COLO668 (cell line): ENCODE results near the gene ATL2.
"Not testable (repeated sequence)": the region's sequence is repeated elsewhere in the genome, so short reads cannot be mapped to it uniquely, and the experiment has no call there.

Source experiments
- DNase-seq: peaks from one replicate; lab custom pipeline; 2025; ENCODE audit not compliant: unreplicated experiment; lab: John Stamatoyannopoulos, UW

ATL2 gene

GRCh38 chr2:38330754-38331153 lies 46.3 kb downstream of the ATL2 start:
- DNase-seq: no peak

GRCh38 chr2:38327580-38327979 lies 49.5 kb downstream of the ATL2 start:
- no peak for DNase-seq

- DNase-seq: no peak
These were observed 53.5 kb downstream of the ATL2 start for GRCh38 chr2:38323623-38324022.

GRCh38 chr2:38322224-38322914 lies 54.7 kb downstream of the ATL2 start:
- no peak for DNase-seq

GRCh38 chr2:38319240-38319639 lies 57.8 kb downstream of the ATL2 start:
- not testable (repeated sequence) for DNase-seq

GRCh38 chr2:38317725-38318124 lies 59.3 kb downstream of the ATL2 start:
- DNase-seq: no peak

- DNase-seq: no peak
These were observed 61.3 kb downstream of the ATL2 start for GRCh38 chr2:38315707-38316333.

- DNase-seq: no peak
These were observed 68.3 kb downstream of the ATL2 start for GRCh38 chr2:38308821-38309220.

- DNase-seq: no peak
These were observed 74.9 kb downstream of the ATL2 start for GRCh38 chr2:38301969-38302702.

- no peak for DNase-seq
These were observed 75.6 kb downstream of the ATL2 start for GRCh38 chr2:38301340-38301968.

- DNase-seq: no peak
These were observed 78.5 kb downstream of the ATL2 start for GRCh38 chr2:38298539-38298938.

GRCh38 chr2:38296197-38296780 lies 80.8 kb downstream of the ATL2 start:
- no peak for DNase-seq

- DNase-seq: no peak
These were observed 82.5 kb downstream of the ATL2 start for GRCh38 chr2:38294597-38294996.

GRCh38 chr2:38293152-38293865 lies 83.8 kb downstream of the ATL2 start:
- no peak for DNase-seq

- DNase-seq: no peak
These were observed 86.7 kb downstream of the ATL2 start for GRCh38 chr2:38290332-38290731.

GRCh38 chr2:38284971-38285370 lies 92.1 kb downstream of the ATL2 start:
- DNase-seq: no peak

GRCh38 chr2:38281095-38281742 lies 95.9 kb downstream of the ATL2 start:
- no peak for DNase-seq

GRCh38 chr2:38279201-38279600 lies 97.9 kb downstream of the ATL2 start:
- no peak for DNase-seq

- DNase-seq: not testable (repeated sequence)
These were observed 99.0 kb downstream of the ATL2 start for GRCh38 chr2:38278117-38278438.
